ENCODE results near the gene PARD3.

DNA sequence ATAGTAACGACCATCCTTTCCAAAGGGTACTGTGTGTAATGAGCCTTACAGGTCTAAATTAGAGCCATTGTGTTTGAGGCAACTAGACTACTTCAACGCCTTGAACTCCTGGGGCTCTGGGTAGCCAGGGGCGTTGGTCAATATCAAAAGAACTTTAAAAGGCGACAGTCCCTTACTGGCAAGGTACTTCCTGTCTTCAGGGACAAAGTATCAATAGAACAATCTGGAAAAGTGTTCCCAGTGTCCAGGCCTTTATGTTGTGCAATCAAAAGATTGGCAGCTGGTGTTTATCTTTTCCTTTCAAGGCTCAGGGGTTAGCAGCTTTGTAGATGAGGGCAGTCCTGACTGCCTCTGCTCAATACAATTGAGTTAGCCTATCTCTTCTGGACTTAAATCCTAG lies 284.3 kb downstream of the PARD3 start:
- TF ChIP-seq POLR2A (IDR thresholded peaks at IDR 0.05): no peak
- TF ChIP-seq, protein P1, sequence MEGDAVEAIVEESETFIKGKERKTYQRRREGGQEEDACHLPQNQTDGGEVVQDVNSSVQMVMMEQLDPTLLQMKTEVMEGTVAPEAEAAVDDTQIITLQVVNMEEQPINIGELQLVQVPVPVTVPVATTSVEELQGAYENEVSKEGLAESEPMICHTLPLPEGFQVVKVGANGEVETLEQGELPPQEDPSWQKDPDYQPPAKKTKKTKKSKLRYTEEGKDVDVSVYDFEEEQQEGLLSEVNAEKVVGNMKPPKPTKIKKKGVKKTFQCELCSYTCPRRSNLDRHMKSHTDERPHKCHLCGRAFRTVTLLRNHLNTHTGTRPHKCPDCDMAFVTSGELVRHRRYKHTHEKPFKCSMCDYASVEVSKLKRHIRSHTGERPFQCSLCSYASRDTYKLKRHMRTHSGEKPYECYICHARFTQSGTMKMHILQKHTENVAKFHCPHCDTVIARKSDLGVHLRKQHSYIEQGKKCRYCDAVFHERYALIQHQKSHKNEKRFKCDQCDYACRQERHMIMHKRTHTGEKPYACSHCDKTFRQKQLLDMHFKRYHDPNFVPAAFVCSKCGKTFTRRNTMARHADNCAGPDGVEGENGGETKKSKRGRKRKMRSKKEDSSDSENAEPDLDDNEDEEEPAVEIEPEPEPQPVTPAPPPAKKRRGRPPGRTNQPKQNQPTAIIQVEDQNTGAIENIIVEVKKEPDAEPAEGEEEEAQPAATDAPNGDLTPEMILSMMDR (IDR thresholded peaks at IDR 0.05): no peak
